HepG2 (cell line): Measurements from ENCODE around the gene TOE1. TPM values are rescaled to one million over a fixed set of nuclear protein-coding genes. Genes with fewer than 3 reads are reported as not detected.

Experiments
- ATAC-seq: fragments of 200-7000 bp; cut with Tn5 transposase; 3 replicates; pipeline ENCODE4 v1.9.1; 2020; ENCODE audit warnings: mild to moderate bottlenecking, moderate library complexity
- BruUV-seq: library from RNA; stranded (reverse); fragments of 400-500 nt; replicated peaks from 2 replicates; lab custom pipeline; 2021; lab: Mats Ljungman, UMichigan
- CTCF ChIA-PET: fragments of 300-600 bp; formaldehyde crosslinking; extraction: SDS; loops from one replicate; lab custom pipeline; 2021; ENCODE audit warnings: low total read pairs, inconsistent platforms, low intra/inter-chr PET ratio; lab: Yijun Ruan, JAX
- POLR2A ChIA-PET: fragments of 350-600 bp; sonication (Branson Sonifier 250); formaldehyde crosslinking; loops from one replicate; lab custom pipeline; 2020; ENCODE audit warnings: antibody characterized with exemption, inconsistent platforms; lab: Yijun Ruan, JAX
- DNase-seq: peaks from one replicate; pipeline ENCODE4 v3.0.0-alpha.2; 2015; ENCODE audit warnings: low spot score
- FAIRE-seq: peaks from 3 replicates; lab custom pipeline; 2011; peaks lifted over from hg19 to GRCh38; lab: Jason Lieb, UNC
- H2AFZ ChIP-seq: one replicate; pipeline ENCODE4 v1.6.1; 2011; ENCODE audit warnings: low read length, inconsistent platforms
- H3K27ac ChIP-seq: fragments of 300-600 bp; 3 replicates; pipeline ENCODE4 v1.8.0; 2011; ENCODE audit warnings: mixed run types, mild to moderate bottlenecking, mixed read lengths, low read length, inconsistent platforms; ENCODE audit not compliant: insufficient read depth; ENCODE audit errors: extremely low read length
- H3K27me3 ChIP-seq, 2 experiments: fragments of 200-600 bp in 1 of 2; 2 replicates in 1 of 2; 3 replicates in 1 of 2; pipeline versions ENCODE4 v1.6.0 to v1.8.0; 2011; ENCODE audit warnings: low read length in 2 of 2, mild to moderate bottlenecking in 2 of 2, moderate library complexity in 2 of 2, inconsistent platforms in 1 of 2; ENCODE audit not compliant: insufficient read depth in 2 of 2, control insufficient read depth in 1 of 2
- H3K36me3 ChIP-seq, 2 experiments: fragments of 200-600 bp in 1 of 2; replicated peaks in 1 of 2; 2 replicates in 1 of 2; 3 replicates in 1 of 2; pipeline versions ENCODE4 v1.5.1 to v1.8.0; 2011; ENCODE audit warnings: low read length in 2 of 2, inconsistent platforms in 1 of 2; ENCODE audit not compliant: insufficient read depth in 2 of 2, control insufficient read depth in 1 of 2
- H3K4me1 ChIP-seq: 2 replicates; pipeline ENCODE4 v1.5.1; 2012; ENCODE audit warnings: low read length, inconsistent platforms; ENCODE audit not compliant: insufficient read depth
- H3K4me2 ChIP-seq: 2 replicates; pipeline ENCODE4 v1.6.0; 2011; ENCODE audit warnings: low read depth, low read length, inconsistent platforms
- H3K4me3 ChIP-seq, 3 experiments: fragments of 200-600 bp in 1 of 3; sonication (generic), shearing (Covaris generic) in 1 of 3; replicated peaks in 1 of 3; 2 replicates each; pipeline ENCODE4 v1.5.1; 2011 to 2016; ENCODE audit warnings: low read length in 3 of 3, inconsistent platforms in 2 of 3, low read depth in 2 of 3, mild to moderate bottlenecking in 2 of 3, control low read depth in 1 of 3, mixed read lengths in 1 of 3; ENCODE audit not compliant: insufficient read depth in 1 of 3
- H3K79me2 ChIP-seq: one replicate; pipeline ENCODE4 v1.6.1; 2011; ENCODE audit warnings: low read length, inconsistent platforms; ENCODE audit not compliant: insufficient read depth
- H3K9ac ChIP-seq: 2 replicates; pipeline ENCODE4 v1.6.0; 2011; ENCODE audit warnings: mild to moderate bottlenecking, low read depth, low read length, inconsistent platforms; ENCODE audit not compliant: insufficient read depth
- H3K9me3 ChIP-seq: 2 replicates; pipeline ENCODE4 v1.5.1; 2012; ENCODE audit warnings: mild to moderate bottlenecking, low read length
- H4K20me1 ChIP-seq: 2 replicates; pipeline ENCODE4 v1.6.0; 2011; ENCODE audit warnings: inconsistent platforms, mild to moderate bottlenecking, low read length, moderate library complexity; ENCODE audit not compliant: insufficient read depth
- ATRX ChIP-seq: sonication (generic); formaldehyde crosslinking; IDR thresholded peaks from 2 replicates; pipeline ENCODE4 v1.4.0; 2020; ENCODE audit warnings: missing genetic modification reagents, borderline replicate concordance
- FOXA3 ChIP-seq: IDR thresholded peaks from 2 replicates; pipeline ENCODE4 v1.6.1; 2016; ENCODE audit warnings: missing genetic modification reagents, missing compliant biosample characterization
- KLF6 ChIP-seq: IDR thresholded peaks from 2 replicates; pipeline ENCODE4 v1.8.0; 2016; ENCODE audit warnings: missing biosample characterization, missing genetic modification reagents
- NR2F6 ChIP-seq, 2 experiments: IDR thresholded peaks; 2 replicates each; pipeline ENCODE4 v1.6.1; 2016; ENCODE audit warnings: antibody characterized with exemption in 1 of 2, mild to moderate bottlenecking in 1 of 2
- ONECUT2 ChIP-seq: sonication (generic); formaldehyde crosslinking; IDR thresholded peaks from 2 replicates; pipeline ENCODE4 v1.4.0; 2020; ENCODE audit warnings: missing genetic modification reagents
- PCBP2 ChIP-seq: fragments of 200-400 bp; formaldehyde crosslinking; optimal IDR thresholded peaks from 2 replicates; pipeline ENCODE3; 2018; ENCODE audit warnings: low read length, low read depth; ENCODE audit not compliant: poor library complexity, severe bottlenecking
- PTBP1 ChIP-seq: fragments of 200-400 bp; formaldehyde crosslinking; IDR thresholded peaks from 2 replicates; pipeline ENCODE4 v1.6.1; 2018; ENCODE audit warnings: low read length, low read depth; ENCODE audit not compliant: poor library complexity, severe bottlenecking
- RAD21 ChIP-seq: fragments of 450-650 bp; formaldehyde crosslinking; IDR thresholded peaks from 2 replicates; pipeline ENCODE4 v1.5.0; 2020; ENCODE audit warnings: mild to moderate bottlenecking
- SMAD3 ChIP-seq: sonication (generic); formaldehyde crosslinking; IDR thresholded peaks from 2 replicates; pipeline ENCODE4 v1.4.0; 2020; ENCODE audit warnings: missing genetic modification reagents
- U2AF2 ChIP-seq: fragments of 200-400 bp; formaldehyde crosslinking; IDR thresholded peaks from 2 replicates; pipeline ENCODE4 v1.6.1; 2017; ENCODE audit warnings: low read depth, mild to moderate bottlenecking, low read length
- ZBTB2 ChIP-seq: sonication (generic); formaldehyde crosslinking; IDR thresholded peaks from 2 replicates; pipeline ENCODE4 v1.8.0; 2022; ENCODE audit warnings: low read depth, missing genetic modification reagents
- ZBTB7A ChIP-seq: sonication (generic); formaldehyde crosslinking; IDR thresholded peaks from 2 replicates; pipeline ENCODE4 v1.8.0; 2022; ENCODE audit warnings: mild to moderate bottlenecking, missing genetic modification reagents
- ZNF230 ChIP-seq: sonication (generic); formaldehyde crosslinking; IDR thresholded peaks from 2 replicates; pipeline ENCODE4 v1.4.0; 2020; ENCODE audit warnings: mild to moderate bottlenecking, missing genetic modification reagents
- ZNF232 ChIP-seq: sonication (generic); formaldehyde crosslinking; IDR thresholded peaks from 2 replicates; pipeline ENCODE4 v1.4.0; 2020; ENCODE audit warnings: missing genetic modification reagents, borderline replicate concordance
- ZNF333 ChIP-seq: sonication (generic); formaldehyde crosslinking; IDR thresholded peaks from 2 replicates; pipeline ENCODE4 v1.4.0; 2020; ENCODE audit warnings: mild to moderate bottlenecking, missing genetic modification reagents, borderline replicate concordance
- ZNF615 ChIP-seq: sonication (generic); formaldehyde crosslinking; IDR thresholded peaks from 2 replicates; pipeline ENCODE4 v1.5.0; 2020; ENCODE audit warnings: mild to moderate bottlenecking, missing genetic modification reagents, borderline replicate concordance
- ZNF816 ChIP-seq: sonication (generic); formaldehyde crosslinking; IDR thresholded peaks from 2 replicates; pipeline ENCODE4 v1.8.0; 2022; ENCODE audit warnings: missing genetic modification reagents, mild to moderate bottlenecking, borderline replicate concordance
- ZSCAN20 ChIP-seq: sonication (generic); formaldehyde crosslinking; IDR thresholded peaks from 2 replicates; pipeline ENCODE4 v1.4.0; 2020; ENCODE audit warnings: missing genetic modification reagents, mild to moderate bottlenecking, borderline replicate concordance
- WGBS: methylation state at CpG from one replicate; pipeline ENCODE4 v1.1.6; 2017; ENCODE audit warnings: low lambda C conversion rate; 5-methylcytosine and 5-hydroxymethylcytosine counted together
- in situ Hi-C: cut with HindIII; loops from 2 replicates; pipeline ENCODE4 v1.10.0; 2017; ENCODE audit warnings: low pct_unique_long_range_greater_than_20kb; ENCODE audit not compliant: extremely low pct_ligation_motif_present
- intact Hi-C: fragments of 100-400 bp; cut with micrococcal nuclease; formaldehyde crosslinking; loops from one replicate; pipeline ENCODE4 v1.10.0; 2022; ENCODE audit not compliant: unreplicated experiment
- polyA plus RNA-seq, 8 experiments: library from polyadenylated mRNA; depleted of rRNA in 3 of 8; stranded (reverse) in 7 of 8; unstranded in 1 of 8; fragments of >200 nt; fragmentation: Illumina TruSeq in 4 of 8; extraction: Trizol in 4 of 8; gene quantifications; 2 replicates each; pipeline versions ENCODE4 v1.2.1 to v1.2.3, GENCODE V29; 2011 to 2016; ENCODE audit warnings: low read depth in 4 of 8, missing spikeins in 1 of 8, mixed read lengths in 1 of 8; ENCODE audit not compliant: insufficient read depth in 1 of 8
- total RNA-seq, 5 experiments: library from RNA; depleted of rRNA; stranded (reverse); fragments of >200 nt; fragmentation: Illumina TruSeq; extraction: Trizol; gene quantifications; 2 replicates each; pipeline ENCODE4 v1.2.3, GENCODE V29; 2016; ENCODE audit warnings: low read depth in 1 of 5
- TF ChIP-seq, protein P1 (sequence below): sonication (generic); formaldehyde crosslinking; IDR thresholded peaks from 2 replicates; pipeline ENCODE4 v1.9.0; 2021; ENCODE audit warnings: missing genetic modification reagents, mild to moderate bottlenecking, borderline replicate concordance

TOE1 gene
- total and polyA plus RNA-seq, 2 of the 13 experiments (the other 11 are each of a cell fraction or from before 2014, with no cell fraction given): 14.1 to 19.0 TPM

- Histone ChIP-seq H3K9me3 (no peaks in the 10 kb centered on the region), H2AFZ (no peak overlapping the region), H3K4me1 (peaks cover 30% of the 10 kb centered on the region), H3K9ac (no peak overlapping the region), H3K4me2 (peak overlapping the region; percentile 13; the same call in 1 of the 2 replicates), H3K27ac (no peak overlapping the region), H3K4me3 (no peak overlapping the region), H3K36me3 (no peaks in the 10 kb centered on the region), H3K79me2 (no peaks in the 10 kb centered on the region), H4K20me1 (no peaks in the 10 kb centered on the region), H3K27me3 (peaks cover 0 to 2% of the 10 kb centered on the region in 2 experiments; a peak in 1 of 5 replicates)
- POLR2A ChIA-PET: interaction anchor here (1.2 to 3.2 kb wide), 2 partner anchors 15 to 18 kb away, joined by 3 to 16 read pairs; partner anchors contain the start of genes MUTYH and TOE1
- DNase-seq (no peak), ATAC-seq (no peak), FAIRE-seq (no peak)
- no TSS peak for BruUV-seq
- in situ Hi-C loops (no loop called here), intact Hi-C loops (no loop called here)
- TF ChIP-seq PCBP2: no peak
- no peak for TF ChIP-seq ONECUT2 (CRISPR knock-in tag)
- TF ChIP-seq ZNF816 (CRISPR knock-in tag): no peak
- no peak for TF ChIP-seq ZNF230 (CRISPR knock-in tag)
- TF ChIP-seq, protein P1, sequence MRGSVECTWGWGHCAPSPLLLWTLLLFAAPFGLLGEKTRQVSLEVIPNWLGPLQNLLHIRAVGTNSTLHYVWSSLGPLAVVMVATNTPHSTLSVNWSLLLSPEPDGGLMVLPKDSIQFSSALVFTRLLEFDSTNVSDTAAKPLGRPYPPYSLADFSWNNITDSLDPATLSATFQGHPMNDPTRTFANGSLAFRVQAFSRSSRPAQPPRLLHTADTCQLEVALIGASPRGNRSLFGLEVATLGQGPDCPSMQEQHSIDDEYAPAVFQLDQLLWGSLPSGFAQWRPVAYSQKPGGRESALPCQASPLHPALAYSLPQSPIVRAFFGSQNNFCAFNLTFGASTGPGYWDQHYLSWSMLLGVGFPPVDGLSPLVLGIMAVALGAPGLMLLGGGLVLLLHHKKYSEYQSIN (CRISPR knock-in tag): no peak
- TF ChIP-seq NR2F6 (IDR thresholded peaks at IDR 0.05): no peak
- no peak for TF ChIP-seq NR2F6 (CRISPR knock-in tag; IDR thresholded peaks at IDR 0.05)
- no peak for TF ChIP-seq ZBTB2 (CRISPR knock-in tag)
- no peak for TF ChIP-seq RAD21 (CRISPR knock-in tag)
- no peak for TF ChIP-seq ZNF615 (CRISPR knock-in tag)
- no peak for TF ChIP-seq PTBP1
- TF ChIP-seq KLF6: no peak
- TF ChIP-seq ZBTB7A (CRISPR knock-in tag): no peak
- TF ChIP-seq FOXA3 (CRISPR knock-in tag): no peak
- TF ChIP-seq ZSCAN20: no peak
- TF ChIP-seq U2AF2: no peak
- TF ChIP-seq ZNF333 (CRISPR knock-in tag): no peak
- TF ChIP-seq ATRX (CRISPR knock-in tag): no peak
- TF ChIP-seq ZNF232 (CRISPR knock-in tag): no peak
- TF ChIP-seq SMAD3: no peak
- CTCF ChIA-PET: no interaction called here
- WGBS: 95% methylated on average over 5 of the region's 5 CpGs
Measured at GRCh38 chr1:45321444-45321843, 18.5 kb upstream of the TOE1 start.
